AG10803 (cell line): ENCODE data around the gene ATIC.

ENCODE experiments used
- DNase-seq: peaks from one replicate; pipeline ENCODE4 v3.0.0; 2010; ENCODE audit warnings: low read depth
- H3K4me3 ChIP-seq: 2 replicates; pipeline ENCODE4 v1.5.1; 2011; ENCODE audit warnings: mild to moderate bottlenecking, low read length, control low read depth
- TF ChIP-seq, protein P1 (sequence below): conservative IDR thresholded peaks from 2 replicates; pipeline ENCODE4 v1.5.1; 2011; ENCODE audit warnings: mild to moderate bottlenecking, low read length, control low read depth, inconsistent platforms

ATIC gene

DNA sequence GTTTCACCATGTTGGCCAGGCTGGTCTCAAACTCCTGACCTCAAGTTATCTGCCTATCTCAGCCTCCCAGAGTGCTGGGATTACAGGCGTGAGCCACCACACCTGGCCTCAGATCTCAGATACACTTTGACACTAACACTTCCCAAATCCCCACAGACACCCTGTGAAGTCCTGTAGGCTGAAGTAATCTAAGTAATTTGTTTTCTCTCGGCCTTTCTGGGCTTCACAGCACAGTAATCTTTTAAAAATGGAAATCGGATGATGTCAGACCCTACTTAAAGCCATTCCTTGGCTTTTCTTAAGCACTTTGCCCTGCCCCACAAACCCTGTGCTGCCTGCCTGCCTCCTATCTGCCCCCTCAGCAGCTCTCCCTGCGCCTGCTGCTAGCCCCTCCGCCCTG lies 16.2 kb downstream of the ATIC start:
- H3K4me3 ChIP-seq: no peak overlapping the region
- TF ChIP-seq, protein P1, sequence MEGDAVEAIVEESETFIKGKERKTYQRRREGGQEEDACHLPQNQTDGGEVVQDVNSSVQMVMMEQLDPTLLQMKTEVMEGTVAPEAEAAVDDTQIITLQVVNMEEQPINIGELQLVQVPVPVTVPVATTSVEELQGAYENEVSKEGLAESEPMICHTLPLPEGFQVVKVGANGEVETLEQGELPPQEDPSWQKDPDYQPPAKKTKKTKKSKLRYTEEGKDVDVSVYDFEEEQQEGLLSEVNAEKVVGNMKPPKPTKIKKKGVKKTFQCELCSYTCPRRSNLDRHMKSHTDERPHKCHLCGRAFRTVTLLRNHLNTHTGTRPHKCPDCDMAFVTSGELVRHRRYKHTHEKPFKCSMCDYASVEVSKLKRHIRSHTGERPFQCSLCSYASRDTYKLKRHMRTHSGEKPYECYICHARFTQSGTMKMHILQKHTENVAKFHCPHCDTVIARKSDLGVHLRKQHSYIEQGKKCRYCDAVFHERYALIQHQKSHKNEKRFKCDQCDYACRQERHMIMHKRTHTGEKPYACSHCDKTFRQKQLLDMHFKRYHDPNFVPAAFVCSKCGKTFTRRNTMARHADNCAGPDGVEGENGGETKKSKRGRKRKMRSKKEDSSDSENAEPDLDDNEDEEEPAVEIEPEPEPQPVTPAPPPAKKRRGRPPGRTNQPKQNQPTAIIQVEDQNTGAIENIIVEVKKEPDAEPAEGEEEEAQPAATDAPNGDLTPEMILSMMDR: no peak
- DNase-seq: no peak

DNA sequence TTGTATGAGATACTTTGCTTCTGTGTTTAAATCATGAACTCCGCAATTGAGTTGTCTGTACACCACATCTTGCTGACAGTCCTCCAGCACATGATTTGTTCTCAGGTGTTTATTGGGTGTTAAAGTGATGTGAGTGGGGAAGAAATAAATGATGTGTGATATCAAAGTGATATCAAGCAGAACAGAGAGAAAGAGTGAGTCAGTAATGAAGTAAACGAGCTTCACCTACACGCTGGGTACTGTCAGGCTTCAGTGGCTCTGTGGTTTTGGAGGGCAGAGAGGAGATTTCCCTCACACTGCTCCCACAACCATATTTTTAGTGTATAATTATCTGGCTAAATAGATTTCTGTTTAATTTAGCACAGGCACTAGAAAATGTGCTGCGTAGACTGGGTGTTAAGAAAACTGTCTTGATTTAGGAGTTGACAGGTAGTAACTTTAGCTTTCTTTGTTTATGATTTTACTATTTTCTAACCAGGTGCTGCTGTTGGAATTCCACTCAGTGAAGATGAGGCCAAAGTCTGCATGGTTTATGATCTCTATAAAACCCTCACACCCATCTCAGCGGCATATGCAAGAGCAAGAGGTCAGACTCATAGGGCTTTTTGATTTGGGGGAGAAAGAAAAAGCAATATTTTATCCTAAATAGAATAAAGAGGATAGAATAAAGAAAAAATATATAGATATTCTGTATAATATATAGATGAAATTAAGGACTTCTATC lies 21.2 kb downstream of the ATIC start:
- DNase-seq: no peak
- no peak overlapping the region for H3K4me3 ChIP-seq
- TF ChIP-seq, protein P1: no peak

DNA sequence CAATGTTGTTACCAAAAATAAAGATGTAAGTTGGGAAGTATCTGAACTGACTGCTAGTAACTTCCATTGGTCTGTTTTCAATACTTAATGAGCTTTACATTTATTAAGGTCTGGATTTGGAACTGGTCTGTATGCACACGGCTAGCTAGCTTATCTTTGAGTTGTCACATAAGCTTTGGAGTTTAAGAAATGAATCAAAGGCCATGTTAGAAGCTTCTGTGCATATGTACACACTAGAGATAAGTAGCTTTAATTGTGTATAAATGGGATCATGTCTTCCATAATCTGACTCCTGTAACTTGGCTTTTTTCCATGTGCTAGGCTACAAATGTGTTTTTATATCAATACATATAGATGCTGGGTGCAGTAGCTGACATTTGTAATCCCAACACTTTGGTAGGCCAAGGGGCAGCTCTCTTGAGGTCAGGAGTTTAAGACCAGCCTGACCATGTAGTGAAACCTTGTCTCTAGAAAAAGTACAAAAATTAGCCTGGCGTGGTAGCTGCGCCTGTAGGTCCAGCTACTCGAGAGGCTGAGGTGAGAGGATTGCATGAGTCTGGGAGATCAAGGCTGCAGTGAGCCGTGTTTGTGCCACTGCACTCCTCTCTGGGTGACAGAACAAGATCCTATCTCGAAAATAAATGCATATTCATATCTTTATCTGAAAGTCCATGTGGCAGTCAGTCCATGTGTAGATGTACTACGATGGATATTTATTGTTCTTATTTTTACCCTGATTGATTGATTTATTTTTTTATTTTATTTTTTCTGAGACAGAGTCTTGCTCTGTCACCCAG lies 27.2 kb downstream of the ATIC start:
- no peak for DNase-seq
- no peak overlapping the region for H3K4me3 ChIP-seq

DNA sequence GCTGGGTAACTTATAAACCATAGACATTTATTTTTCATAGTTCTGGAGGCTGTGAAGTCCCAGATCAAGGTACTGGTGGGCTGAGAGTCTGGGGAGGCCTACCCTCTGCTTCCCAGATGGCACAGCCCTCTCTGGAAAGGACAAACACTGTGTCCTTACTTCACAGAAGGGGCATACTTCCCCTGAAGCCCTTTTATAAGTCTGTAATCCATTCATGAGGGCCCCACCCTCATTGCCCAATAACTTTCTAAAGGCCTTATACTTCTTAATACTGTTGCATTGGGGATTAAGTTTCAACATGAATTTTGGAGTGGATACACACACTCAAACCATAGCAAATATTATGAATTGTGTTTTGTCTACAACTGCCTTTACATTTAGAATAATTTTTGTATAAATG lies 36.0 kb downstream of the ATIC start:
- no peak overlapping the region for H3K4me3 ChIP-seq
- no peak for DNase-seq
- TF ChIP-seq, protein P1: no peak

More for the DNA sequence above, 27.2 kb downstream of the ATIC start:
- TF ChIP-seq, protein P1: no peak

DNA sequence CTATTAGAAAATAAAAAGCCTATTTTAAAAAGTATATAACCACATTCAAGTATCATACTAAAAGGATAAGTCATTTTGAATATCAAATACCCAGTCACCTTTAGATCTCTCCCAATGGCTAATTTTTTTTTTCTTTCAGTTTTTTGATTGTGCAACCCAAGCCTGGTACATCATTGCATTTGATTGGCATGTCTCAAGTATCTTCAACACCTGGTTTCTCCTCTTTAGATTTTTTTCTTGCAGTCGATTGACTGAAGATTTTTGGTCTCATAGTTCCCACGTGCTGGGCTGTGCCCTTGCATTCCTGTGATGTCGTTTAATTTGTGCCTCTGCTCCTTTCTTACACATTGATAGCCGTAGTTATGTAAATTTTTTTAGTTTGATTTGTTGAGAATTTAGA lies 40.7 kb downstream of the ATIC start:
- H3K4me3 ChIP-seq: no peak overlapping the region
- TF ChIP-seq, protein P1: no peak
- peak; percentile 17 for DNase-seq

DNA sequence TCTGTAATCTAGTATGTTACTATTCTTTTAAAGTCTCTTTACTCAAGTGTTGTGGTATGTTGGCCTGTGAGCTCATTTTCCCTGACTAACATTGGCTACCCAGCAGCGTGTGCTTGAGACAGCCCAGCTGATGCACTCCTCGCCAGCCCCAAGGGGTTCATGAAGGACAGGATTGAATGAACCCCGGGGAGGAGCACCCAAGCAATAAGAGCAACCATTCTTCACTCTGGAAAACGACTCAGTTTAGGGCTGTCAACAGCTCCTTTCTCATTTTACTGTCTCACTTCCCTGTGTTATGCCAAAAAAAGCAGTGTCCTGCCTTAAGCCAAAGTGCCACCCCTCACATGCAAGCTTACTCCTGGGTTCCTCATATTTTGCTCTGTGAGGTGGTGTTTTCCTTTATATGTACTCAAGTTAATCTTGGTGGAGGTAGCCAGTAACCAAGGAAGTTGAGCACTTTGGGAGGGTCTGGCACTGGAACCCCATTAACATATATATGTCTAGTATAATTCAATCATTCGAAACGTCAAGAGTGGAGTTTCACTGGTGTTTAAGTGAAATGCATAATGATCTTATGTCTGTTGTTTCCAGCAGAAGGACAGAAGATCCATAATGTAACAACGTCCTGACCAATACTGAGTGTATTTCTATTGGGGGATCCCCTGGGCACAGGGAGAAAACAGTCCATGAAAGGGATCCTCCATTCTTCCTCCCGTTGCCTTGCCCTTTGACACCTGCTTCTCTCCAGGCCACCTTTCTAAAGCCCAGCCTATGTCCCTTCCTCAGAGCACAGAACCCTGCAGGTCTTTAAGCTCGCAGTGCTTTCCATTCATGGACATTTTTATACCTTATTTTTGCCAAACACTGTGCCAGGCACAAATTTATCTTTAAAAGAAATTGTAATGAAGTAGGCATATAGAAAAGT lies 43.2 kb downstream of the ATIC start:
- no peak overlapping the region for H3K4me3 ChIP-seq
- peak; percentile 77 for DNase-seq
- TF ChIP-seq, protein P1: no peak
